ENCODE measurements around the gene MEF2B.

MEF2B gene

DNA sequence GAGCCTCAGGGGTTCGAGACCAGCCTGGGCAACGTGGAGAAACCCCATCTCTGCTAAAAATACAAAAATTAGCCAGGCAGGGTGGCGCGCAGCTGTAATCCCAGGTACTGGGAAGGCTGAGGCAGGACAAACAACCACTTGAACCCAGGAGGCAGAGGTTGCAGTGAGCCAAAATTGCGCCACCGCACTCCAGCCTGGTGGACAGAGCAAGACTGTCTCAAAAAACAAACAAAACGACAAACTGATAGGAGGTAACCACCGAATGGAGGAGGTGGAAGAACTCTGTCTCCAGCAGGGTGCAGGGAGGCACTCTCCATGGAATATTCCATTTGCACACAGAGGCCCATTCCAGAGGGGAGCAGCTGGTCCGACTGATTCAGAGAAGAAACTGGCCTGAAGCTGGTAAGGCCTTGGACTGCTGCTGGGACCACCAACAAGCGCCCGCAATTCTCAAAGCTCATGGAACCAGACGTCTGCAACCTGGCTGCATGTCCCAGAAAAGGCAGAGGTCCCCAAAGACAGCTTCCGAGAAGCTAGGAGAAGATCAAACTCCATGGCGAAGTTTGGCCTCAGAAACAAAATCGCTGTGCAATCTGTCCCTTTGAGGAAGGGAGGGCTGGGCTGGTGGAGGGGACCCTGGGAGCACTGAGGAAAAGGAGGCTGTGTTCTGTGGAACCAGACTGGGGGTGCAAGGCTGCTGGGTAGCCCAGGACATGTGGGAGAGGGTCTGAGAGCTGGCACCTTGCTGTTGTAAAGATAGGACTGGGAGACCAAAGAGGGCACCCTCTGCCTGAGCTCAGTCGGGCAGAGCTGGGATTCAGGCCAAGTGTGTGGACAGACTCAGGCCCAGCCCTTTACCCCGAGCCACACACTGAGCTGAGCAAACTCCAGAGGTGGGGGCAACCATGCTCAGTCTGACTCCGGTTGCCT lies 71.1 kb downstream of the MEF2B start:
- no peak for DNase-seq (ENCODE audit: low read depth)

DNA sequence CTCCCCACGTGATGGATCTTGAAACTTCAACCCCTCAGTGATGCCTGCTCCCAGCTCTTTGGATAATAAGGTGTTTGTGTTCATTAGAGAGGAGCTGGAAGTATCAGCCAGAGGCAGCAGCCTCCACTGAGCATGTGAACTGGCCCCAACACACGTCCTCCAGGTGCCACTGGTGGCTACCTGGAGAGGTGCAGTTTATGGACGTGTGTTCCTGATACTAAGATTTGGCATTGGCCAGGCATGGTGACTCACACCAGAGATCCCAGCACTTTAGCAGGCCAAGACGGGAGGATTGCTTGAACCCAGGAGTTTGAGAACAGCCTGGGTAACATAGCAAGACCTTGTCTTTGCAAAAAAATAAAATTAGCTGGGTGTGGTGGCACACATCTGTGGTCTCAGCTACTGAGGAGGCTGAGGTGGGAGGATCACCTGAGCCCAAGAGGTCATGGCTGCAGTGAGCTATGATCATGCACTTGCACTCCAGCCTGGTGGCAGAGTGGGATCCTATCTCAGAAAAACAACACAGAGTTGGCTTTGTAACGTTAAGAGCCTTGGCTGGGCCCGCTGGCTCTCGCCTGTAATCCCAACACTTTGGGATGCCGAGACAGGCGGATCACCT lies 71.9 kb downstream of the MEF2B start:
- no peak for DNase-seq (ENCODE audit: low read depth)

DNA sequence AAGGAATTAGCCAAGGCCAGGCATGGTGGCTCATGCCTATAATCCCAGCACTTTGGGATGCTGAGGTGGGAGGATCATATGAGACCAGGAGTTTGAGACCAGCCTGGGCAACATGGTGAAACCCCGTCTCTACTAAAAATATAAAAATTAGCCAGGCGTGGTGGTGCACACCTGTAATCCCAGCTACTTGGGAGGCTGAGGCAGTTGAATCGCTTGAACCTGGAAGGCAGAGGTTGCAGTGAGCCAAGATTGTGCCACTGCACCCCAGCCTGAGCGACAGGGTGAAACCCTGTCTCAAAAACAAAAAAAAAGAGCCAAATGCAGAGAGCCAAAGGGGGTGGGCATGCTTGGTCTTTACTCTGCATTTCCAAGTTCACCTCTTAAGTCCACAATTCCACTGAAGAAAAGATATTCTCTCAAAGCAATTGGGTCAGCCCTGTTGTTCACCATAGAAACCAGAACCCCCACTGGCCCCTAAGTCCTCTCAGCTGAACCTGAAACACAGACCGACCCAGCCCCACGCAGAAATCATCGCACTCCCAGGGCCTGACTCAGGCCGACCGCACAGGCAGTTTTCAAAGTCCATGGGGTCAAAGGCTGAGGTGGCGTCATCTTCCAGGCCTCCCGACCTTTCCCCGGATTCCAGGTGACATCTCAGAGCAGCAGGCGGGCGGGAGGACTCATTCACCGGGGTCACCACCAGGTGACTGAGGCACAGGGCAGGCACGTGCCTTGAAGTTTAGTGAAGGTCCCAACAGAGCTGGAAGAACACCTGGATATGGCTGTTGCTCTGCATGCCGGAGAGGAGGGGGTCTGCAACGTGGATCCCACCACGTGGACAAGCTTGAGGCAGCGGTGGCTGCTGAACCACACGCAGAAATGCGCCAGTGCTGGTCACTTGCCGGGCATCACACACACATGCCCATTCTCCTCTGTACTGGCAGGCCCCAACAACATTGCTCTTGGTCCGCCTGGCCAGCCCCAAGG lies 73.1 kb downstream of the MEF2B start:
- no peak for DNase-seq (ENCODE audit: low read depth)

GRCh38 chr19:19095691-19096090 lies 74.4 kb downstream of the MEF2B start:
- DNase-seq (ENCODE audit: low read depth), result no peak

Measured in GM04503 (cell line).